ENCODE results near the gene COBL. TPM values are rescaled to one million over a fixed set of nuclear protein-coding genes. Genes with fewer than 3 reads are reported as not detected.

COBL gene
- total RNA-seq (2022; extraction: Qiagen RNA extraction): 4.2 to 4.6 TPM (median 4.5 TPM) in 5 replicates

GRCh38 chr7:51316666-51317581 lies at the start of gene COBL:
Gene COBL (minus strand): TSS chr7:51316809. CDS start chr7:51316633, 176 bp downstream.

Measured in A549 treated with CORT108297 at 1 μM for 4 hours (cell line).